ENCODE results near the gene EFNA5.
"Not testable (repeated sequence)": the region's sequence is repeated elsewhere in the genome, so short reads cannot be mapped to it uniquely, and the experiment has no call there.

The EFNA5 gene

GRCh38 chr5:107451028-107451427, 219.7 kb downstream of the EFNA5 start:
- no peak for DNase-seq

- DNase-seq, result no peak
Observed at GRCh38 chr5:107450531-107450930, 220.2 kb downstream of the EFNA5 start.

- DNase-seq, result no peak
Observed at GRCh38 chr5:107449369-107449768, 221.4 kb downstream of the EFNA5 start.

- DNase-seq, result no peak
Observed at GRCh38 chr5:107447587-107447986, 223.2 kb downstream of the EFNA5 start.

- no peak for DNase-seq
Observed at GRCh38 chr5:107446972-107447371, 223.8 kb downstream of the EFNA5 start.

- DNase-seq, result no peak
Observed at GRCh38 chr5:107444300-107444699, 226.4 kb downstream of the EFNA5 start.

GRCh38 chr5:107443897-107444296, 226.8 kb downstream of the EFNA5 start:
- no peak for DNase-seq

- no peak for DNase-seq
Observed at GRCh38 chr5:107442452-107442851, 228.3 kb downstream of the EFNA5 start.

GRCh38 chr5:107439832-107440231, 230.9 kb downstream of the EFNA5 start:
- no peak for DNase-seq

GRCh38 chr5:107437986-107438510, 232.7 kb downstream of the EFNA5 start:
- DNase-seq, result no peak

- DNase-seq, result no peak
Observed at GRCh38 chr5:107437154-107437553, 233.6 kb downstream of the EFNA5 start.

- no peak for DNase-seq
Observed at GRCh38 chr5:107436201-107436600, 234.5 kb downstream of the EFNA5 start.

- no peak for DNase-seq
Observed at GRCh38 chr5:107435061-107435460, 235.7 kb downstream of the EFNA5 start.

- DNase-seq, result not testable (repeated sequence)
Observed at GRCh38 chr5:107433646-107434045, 237.1 kb downstream of the EFNA5 start.

- no peak for DNase-seq
Observed at GRCh38 chr5:107431998-107432397, 238.7 kb downstream of the EFNA5 start.

GRCh38 chr5:107431536-107431935, 239.2 kb downstream of the EFNA5 start:
- DNase-seq, result no peak

- no peak for DNase-seq
Observed at GRCh38 chr5:107430071-107430625, 240.6 kb downstream of the EFNA5 start.

- no peak for DNase-seq
Observed at GRCh38 chr5:107428303-107428813, 242.4 kb downstream of the EFNA5 start.

GRCh38 chr5:107426872-107427271, 243.9 kb downstream of the EFNA5 start:
- no peak for DNase-seq

GRCh38 chr5:107426209-107426608, 244.5 kb downstream of the EFNA5 start:
- DNase-seq, result no peak

- no peak for DNase-seq
Observed at GRCh38 chr5:107425541-107426031, 245.2 kb downstream of the EFNA5 start.

- no peak for DNase-seq
Observed at GRCh38 chr5:107424491-107424890, 246.2 kb downstream of the EFNA5 start.

GRCh38 chr5:107422494-107422893, 248.2 kb downstream of the EFNA5 start:
- no peak for DNase-seq

GRCh38 chr5:107419498-107419897, 251.2 kb downstream of the EFNA5 start:
- no peak for DNase-seq

GRCh38 chr5:107418902-107419301, 251.8 kb downstream of the EFNA5 start:
- DNase-seq, result no peak
